HG03095 (cell line): ENCODE data around the gene CHPF.

Experiments
- ATAC-seq: cut with Tn5 transposase; IDR thresholded peaks from one replicate; pipeline ENCODE4 v1.9.1; 2021; ENCODE audit warnings: moderate library complexity; ENCODE audit not compliant: unreplicated experiment

CHPF gene

DNA sequence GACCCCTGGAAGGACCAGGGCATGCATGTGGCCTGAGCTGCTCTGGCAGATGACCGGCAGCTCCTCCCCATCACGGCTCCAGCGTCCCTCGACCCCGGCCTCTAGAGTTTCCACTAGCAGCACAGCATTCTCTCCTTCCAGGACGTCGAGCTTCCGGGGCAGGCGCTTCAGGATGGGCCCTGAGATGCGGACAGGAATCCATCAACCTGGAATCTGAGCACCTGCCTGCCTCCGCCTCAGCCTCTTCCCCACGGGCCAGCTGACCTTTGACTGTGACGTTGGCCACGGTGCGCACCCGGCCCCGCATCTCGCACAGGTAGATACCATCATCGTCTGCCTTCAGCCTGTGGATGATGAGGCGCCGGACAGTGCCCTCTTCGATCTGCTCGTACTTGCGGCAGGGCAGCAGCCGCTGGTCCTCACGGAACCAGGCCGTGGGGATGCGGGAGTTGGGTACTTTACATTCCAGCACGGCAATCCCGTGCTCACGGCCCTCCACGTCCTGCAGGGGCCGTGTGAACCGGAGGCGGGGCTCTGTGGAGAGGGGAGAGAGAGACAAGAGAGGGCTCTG lies 24.3 kb upstream of the CHPF start:
- no peak for ATAC-seq

DNA sequence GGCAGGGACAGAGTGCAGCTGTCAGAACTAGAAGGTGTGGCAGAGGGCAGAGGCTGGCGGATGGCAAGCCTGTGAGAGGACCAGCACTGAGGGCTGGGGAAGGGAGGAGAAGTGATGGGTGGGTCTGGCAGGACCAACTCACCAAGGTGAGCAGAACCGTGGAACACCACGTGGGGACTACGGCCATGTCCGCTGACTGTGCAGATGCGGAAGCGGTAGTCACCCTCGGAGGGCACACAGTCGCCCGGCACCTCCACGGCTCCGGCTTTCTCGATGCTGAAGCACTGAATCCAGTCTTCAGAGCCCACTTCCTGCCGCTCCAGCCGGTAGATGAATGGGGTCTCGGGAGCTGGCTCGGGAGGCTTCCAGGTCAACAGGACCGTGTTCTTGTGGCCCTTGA lies 23.5 kb upstream of the CHPF start:
- ATAC-seq, result no peak

DNA sequence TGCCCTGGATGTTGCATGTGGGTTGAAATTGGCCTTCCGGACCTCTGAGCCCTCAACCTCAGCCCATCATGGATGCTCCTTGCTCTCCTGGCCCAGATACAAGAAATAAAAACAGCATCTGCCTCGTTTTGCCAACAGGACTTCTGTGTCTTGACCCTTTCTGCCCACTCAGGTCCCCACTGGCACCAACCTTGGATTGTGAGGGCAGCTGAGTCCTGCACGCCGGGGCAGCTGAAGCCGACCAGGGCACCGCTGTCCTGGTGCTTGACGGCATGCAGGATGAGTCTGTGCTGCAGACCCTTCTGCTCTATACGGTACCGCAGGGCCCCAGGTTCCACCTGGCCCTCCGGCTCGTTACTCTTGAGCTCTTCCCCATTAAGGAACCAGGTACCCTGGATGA lies 23.0 kb upstream of the CHPF start:
- ATAC-seq, result no peak

DNA sequence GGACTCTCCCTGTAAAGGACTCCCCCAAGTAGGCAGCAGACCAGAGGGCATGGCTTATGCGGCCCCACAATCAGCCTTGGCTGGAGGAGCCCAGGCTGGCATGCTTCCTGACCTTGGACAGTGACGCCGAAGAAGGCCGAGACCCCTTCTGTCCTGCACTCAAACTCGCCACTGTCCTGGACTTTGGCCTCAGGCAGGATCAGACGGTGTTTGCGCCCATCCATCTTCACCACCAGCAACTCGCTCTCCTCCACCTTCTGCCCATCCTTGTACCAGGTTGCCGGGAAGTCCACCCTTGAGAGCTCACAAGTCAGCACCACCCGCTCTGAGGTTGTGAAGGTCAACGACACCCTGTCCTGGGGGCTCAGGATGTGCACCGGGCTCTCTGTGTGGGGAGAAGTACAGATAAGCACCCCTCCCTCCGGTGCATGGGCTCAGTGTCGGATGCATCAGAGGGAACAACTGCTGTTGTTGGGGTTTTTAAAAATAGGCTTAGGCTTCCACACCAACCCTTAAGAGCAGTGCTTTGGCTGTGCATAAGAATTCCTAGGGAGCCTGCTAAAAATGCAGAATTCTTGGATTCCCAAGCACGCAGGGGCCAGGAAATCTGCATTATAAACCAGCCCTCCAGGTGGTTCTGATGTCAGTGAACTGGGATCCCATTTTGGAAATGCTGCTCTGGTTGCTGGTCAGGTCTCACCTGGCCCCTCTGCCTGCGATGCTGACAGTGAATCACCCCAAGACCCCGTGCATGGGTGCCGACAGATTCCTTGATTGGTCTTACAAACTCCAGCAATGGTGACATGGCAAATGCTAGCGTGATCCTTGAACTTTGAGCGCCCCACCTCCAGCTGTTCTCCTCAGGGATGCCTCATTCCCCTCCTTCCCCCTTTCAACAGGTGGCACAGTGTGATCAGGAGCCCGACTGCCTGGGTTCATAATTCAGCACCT lies 21.8 kb upstream of the CHPF start:
- no peak for ATAC-seq

DNA sequence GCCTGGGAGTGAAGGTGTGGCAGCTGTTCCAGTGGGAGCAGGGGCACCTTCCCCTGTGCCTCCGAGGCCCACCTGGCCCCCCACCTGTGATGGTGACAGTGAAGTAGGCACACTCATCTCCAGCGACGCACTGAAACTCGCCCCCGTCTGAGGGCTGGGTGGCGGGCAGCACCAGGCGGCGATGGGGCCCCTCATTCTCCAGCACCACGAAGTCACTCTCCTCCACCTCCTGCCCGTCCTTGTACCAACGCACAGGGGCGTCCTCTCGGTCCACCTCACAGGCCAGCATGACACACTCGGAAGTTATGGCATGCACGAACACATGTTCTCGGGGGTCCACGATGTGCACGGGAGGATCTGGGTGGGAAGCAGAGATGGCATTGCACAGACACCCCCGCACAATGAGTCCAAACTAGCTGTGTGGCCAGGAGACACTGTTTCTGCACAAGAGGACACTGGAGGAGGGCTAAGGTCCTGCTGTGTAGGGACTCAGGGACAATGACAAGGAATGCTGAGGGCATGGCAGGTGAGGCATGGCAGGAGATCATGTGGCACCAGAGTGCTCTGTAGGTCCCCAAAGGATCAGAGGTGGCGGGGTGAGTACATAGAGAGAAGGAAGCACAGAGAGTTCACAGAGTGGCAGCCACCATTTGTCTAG lies 19.8 kb upstream of the CHPF start:
- ATAC-seq, result no peak

DNA sequence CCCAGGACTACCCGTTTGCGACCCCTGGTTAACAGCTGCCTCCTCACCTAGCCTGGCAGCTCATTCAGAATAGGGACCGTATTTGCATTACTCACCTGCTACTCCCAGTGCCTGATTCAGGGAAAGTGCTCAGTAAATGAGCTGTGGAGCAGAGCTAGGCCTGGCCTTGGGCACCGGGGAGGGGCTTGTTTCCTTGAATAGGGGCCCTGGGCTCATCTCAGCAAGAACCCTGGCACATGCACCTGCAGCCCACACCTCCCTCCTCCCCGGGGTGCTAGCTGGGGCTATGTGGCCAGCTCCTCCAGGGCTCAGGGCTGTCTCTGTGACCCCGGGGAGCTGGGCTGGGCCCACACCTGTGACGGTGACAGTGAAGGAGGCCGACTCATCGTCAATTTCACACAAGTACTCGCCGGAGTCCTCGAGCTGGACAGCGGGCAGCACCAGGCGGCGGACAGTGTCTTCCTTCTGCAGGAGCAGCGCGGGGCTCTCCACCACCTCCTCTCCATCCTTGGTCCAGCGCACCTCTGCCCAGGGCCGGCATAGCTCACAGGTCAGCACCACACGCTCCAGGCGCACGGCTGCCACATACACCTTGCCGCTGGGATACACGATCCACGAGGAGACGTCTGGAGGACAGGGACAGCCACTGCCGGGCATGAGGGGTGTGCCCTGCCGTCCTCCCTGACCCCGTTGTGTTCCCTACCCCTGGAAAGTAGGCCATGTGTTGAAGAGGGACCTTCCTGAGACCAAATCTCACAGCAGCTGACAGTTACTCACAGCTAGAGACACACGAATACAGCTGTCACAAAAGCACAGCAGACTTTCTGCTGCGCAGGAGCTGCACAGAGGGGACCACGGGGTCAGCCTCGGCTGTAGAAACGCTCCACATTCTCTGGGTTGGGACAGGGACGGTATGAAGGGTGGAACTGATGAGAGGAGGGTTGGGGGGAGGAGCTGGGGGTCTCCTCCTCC lies 18.7 kb upstream of the CHPF start:
- no peak for ATAC-seq

DNA sequence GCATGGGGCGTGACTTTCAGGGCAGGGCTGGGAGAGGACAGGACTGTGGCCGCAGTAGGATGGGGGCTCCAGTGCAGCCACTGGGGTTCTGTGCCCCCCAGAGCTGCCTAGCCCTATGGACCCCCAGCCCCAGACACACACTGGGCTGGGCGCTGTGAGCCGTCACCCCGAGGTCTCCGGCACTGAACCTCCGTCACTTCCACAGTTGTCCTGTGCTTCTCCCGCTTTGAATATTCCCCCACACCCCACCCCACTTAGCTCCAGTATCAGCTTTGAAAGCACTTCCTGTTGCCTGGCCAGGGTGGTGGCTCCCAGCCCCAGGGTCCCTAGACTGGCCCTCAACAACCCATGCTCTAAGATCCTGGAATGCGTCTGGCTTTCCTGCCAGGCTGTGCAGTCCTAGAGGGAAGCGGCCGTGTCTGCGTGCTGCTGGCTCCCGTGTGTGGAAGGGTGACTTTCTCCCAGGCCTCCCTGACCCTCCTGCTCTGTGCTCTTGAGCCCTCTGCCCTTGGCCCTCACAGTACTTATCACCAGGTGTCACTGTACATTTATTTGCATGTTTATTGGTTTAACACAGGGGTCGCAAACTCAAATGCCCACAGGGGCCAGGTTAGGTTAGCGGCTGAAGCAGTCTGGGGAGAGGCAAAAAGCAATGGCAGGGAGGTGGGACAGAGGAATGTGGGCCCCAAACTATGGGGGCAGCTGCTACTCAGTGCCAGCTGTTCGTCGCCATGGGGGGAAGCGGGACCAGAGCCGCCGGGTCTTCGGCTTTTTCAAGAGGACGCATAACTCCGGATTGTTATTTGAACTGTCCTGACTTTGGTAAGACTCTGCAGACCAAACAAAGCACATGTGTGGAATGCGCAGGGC lies 17.8 kb upstream of the CHPF start:
- ATAC-seq, result no peak

DNA sequence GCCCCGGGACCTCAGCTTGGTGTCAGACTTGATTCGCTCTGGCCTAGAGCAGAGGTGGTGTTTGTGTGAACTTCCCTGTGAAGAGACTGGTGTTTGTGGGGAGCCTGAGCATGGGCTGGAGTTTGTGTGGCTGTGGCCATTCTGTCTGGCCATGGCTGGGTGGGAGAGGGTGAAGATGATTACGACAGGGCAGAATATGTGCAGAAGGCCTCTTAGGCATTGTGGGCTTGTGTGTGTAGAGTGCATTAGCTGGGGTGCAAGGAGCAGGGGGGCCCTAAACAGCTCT lies 17.2 kb upstream of the CHPF start:
- no peak for ATAC-seq

DNA sequence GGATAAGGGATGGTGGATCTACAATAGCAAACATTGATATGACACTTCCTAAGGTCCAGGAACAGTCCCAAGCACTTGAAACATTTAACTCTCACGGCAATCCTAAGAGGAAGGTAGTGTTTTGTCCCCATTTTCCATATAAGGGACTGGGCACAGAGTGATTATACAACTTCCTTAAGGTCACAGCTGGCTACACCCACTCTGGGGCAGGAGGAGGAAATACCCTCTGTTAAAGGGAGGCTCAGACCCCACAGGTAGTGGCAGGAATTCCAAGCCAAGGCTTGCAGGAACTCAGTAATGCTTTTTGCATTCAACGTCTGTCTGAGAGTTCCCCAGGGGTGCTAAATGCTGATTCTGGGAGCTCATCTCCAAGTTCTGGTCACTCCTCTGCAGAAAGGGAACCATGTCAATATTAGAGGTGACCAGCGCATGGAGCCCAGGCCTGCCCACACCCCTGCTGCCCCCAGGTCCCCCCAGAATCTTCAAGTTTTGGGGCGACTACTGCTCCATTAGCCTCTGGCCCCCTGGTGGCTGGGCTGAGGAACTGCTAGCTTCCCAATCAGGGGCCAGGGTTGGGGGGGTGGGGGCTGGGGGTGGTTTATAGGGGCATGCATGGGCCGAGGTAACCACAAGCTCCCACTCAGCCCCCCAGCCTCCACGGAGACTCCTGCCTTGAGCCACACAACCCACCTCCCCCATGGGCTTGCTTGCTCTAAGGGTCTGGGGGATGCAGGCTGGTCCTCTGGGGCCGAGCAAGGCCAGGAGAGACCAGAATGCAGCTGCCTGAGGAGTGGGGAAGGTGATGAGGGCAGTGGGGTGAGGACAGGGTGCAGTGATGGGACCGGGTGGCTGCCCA lies 16.7 kb upstream of the CHPF start:
- no peak for ATAC-seq

DNA sequence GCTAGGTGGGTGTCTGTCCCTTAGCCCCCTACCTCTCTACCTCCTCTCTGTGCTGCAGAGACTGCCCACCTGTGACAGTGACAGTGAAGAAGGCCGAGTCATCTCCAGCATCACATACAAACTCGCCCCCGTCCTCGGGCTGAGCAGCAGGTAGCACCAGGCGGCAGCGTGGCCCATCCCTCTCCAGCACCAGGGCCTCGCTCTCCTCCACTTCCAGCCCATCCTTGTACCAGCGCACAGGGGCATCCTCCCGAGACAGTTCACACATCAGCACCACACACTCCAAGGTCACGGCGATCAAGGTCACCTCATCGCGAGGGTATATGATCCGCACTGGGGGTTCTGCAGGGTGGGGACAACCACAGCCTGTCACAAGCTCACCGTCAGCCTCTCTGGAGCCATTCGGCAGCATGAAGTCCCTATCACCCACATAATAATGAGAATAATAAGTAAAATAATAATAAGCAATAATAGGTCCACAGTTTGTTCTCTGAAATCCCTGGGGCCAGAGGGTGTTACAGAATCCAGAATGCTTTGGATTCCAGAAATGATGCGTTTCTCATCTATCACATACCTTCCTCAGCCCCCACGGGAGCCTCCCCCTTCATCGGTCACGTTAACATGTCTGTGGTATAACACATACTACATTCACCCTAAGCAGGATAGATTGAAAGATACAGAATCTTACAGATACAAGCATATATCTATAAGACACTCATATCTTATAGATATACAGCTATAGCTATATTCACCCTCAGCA lies 15.7 kb upstream of the CHPF start:
- ATAC-seq, result no peak

DNA sequence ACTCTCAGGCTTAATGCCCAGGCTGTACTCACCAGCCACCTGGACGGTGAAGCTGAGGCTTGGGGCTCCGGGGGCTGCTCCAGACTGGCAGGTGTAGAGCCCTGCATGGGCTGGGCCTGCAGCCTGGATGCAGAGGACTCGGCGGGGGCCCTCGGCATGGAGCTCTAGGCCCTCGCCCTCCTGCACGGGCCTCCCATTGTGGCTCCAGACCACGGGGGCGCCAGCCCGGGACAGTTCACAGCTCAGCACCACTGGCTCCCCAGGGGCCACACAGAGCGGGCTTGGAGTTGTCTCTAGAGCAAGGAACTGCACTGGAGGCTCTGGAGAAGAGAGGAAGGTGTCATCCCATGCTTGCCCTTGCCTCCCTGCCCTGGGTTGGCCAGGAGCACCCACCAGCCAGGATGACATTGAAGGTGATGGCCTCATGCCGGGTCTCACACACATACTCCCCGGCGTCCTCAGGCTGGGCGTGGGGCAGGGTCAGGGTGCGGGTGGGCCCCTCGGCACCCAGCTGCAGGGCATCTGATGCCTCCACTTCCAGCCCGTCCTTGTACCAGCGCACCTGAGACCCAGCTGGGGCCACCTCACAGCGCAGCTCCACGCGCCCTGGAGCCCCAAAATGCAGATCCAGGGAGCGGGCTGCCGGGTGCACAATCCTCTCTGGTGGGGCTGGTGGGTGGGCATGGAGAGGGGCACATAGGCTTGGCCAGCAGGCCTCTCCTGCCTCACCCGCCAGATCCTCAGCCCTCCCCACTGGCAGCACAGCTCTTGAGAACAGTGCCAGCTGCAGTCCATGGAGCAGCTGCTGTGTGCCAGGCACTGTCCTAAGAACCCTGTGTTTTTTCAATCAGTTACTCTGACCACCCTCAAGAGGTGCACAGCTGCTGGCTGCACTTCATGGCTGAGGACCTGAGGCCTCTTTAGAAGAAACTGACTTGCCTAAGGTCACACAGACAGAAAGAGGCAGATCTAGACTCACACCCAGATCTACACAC lies 14.5 kb upstream of the CHPF start:
- no peak for ATAC-seq

DNA sequence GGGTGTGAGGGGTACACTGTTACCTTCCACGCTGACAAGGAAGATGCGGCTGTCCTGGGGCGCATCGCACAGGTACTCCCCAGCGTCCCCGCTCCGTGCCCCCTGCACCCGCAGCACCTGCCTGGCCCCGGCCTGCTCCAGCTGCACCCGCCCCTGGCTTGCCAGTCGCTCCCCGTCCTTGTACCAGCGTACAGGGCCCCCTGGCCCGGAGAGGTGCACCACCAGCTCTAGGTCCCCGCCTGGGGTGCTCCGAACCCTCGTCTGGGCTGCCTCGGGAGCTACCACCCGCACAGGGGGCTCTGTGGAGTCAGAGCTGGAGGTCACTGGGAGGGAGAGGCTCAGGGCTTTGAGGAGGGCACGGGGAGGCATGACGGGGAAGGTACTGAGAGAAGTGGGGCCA lies 13.7 kb upstream of the CHPF start:
- no peak for ATAC-seq

DNA sequence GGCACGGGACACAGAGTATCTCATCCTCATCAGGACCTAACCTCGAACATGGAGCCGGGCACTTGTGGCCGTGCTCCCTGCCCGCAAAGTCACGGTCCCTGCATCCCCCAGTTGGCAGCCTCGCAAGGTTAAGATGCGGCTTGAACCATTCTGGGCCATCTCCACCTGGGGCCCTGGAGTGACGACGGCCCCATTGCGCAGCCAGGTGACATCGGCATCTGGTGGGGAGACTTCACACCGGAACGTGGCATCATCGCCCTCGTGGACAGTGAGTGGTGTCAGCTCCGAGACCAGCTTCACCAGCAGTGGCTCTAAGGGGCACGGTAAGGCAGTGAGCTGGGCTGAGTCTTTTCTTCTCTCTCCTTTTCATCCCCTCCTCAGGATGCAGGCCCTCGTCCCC lies 12.8 kb upstream of the CHPF start:
- ATAC-seq, result no peak

DNA sequence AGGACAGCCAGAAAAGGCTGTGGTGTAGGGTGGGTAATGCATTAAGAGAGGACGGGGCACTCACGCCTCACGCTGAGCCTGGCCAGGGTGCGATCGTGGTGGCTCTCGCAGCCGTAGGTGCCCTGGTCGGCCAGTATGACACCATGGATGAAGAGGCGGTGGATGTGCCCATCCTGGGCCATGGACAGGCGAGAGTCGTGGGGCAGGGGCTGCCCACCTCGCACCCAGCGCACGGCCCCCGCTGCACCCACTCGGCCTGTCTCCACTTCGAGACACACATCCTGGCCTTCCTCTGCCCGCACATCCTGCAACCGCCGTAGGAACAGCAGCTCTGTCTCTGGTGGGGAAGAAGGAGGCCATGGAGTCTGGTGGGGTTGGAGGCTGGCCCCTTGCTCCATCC lies 12.3 kb upstream of the CHPF start:
- no peak for ATAC-seq

DNA sequence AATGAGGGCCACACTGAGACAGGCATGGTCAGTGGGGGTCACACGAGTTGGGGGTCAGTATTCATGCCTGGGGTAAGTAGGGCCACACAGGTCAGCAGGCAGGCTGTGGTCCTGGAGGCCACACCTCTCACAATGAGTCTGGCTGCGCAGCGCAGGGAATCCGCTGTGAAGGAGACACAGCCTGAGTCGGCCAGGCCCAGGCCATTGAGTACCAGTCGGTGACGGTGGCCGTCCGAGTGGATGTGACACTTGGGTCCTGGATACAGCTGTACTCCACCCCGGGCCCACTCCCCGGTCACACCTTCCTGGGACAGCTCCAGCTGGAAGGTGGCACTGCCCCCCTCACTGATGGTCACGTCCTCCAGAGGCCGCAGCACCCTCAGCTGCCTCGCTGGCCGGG lies 10.7 kb upstream of the CHPF start:
- ATAC-seq, result no peak

DNA sequence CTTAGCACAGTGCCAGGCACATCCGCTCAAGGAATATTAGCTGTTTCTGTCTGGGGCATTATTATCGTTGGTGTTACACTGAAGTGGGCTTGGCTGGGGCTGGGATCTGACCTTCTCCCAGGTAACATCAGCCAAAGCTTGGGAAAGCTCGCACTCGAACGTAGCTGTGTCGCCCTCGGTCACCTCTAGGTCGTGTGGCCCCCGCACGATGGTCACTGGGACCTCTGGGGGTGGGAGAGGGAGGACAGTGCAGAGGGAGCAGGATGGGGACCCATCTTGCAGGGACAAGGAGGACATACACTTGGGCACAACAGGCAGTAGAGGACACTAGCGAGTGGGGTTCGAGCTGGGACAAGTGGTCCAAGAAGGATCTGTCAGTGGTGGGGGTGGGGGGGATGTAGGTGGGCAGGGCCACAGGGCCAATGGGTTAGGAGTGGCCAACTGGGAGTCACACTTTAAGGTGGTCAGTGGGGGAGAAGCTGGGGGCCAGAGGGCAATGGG lies 9.9 kb upstream of the CHPF start:
- ATAC-seq, result no peak

DNA sequence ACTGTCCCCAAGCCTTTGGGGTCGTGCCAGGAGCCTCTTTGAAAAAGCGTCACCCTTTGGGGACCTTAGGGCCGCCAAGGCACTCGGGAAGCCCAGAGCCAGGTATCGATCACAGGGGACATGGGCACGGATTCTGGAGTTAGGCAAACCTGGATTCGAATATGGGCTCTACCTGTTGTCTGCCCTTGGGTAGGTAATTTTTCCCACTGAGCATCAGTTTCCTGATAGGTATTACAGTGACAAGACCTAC lies 9.5 kb upstream of the CHPF start:
- ATAC-seq, result no peak
